Measurements from ENCODE around the gene RPL29. TPM values are rescaled to one million over a fixed set of nuclear protein-coding genes. Genes with fewer than 3 reads are reported as not detected.

Gene RPL29
- total and polyA plus RNA-seq, 2 of the 8 experiments (the other 6 are each of a cell fraction or from before 2014, with no cell fraction given), result 1,467 to 2,660 TPM

DNA sequence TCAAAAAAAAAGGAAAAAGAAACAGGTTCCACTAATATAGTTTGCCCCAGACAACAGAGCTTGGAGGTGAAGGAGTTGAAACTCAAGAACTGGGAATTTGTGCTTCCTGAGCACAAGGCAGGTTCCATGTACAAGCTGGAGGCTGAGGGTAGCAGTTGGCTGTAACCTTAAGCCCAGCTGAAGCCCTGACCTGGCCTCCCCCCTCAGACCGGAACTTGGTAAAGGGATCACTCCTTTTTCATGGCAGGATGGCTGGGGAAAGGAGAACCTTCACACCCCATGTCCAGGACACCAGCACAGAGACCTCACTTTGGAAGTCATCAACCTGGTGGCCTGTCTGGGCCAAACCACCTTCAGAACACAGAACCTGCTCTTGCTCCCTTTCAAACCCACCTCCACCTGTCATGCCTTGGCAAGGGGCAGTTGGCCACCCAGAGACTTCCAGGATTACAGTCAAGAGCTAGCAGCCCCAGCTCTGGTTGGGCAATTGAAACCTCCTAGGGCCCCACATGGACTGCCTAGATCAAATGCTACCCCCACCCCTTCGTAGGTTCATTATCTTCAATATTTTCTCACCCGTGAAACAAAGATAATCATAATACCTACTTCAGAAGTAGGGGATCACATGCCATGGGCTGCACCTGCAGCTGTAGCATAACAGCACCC lies 3.5 kb downstream of the RPL29 start:
- H2BK12ac ChIP-seq (ENCODE audit: low read depth, low read length), result no peak overlapping the region
- TF ChIP-seq POLR2A (IDR thresholded peaks at IDR 0.05; ENCODE audit: control extremely low read depth in 1 of 2, low read depth in 2 of 2, low read length in 2 of 2), result peak in 1 of 2 experiments; percentile 83; a peak in 1 of 3 replicates
- no peak for TF ChIP-seq TCF12 (IDR thresholded peaks at IDR 0.05; ENCODE audit: low read depth, low read length)
- TF ChIP-seq FOSL1 (IDR thresholded peaks at IDR 0.05; ENCODE audit: insufficient read depth, low read depth, low read length), result no peak
- TF ChIP-seq TAF7 (optimal IDR thresholded peaks at IDR 0.05; ENCODE audit: borderline replicate concordance, low read depth, low read length), result peak; percentile 52
- no peak for TF ChIP-seq EGR1 (IDR thresholded peaks at IDR 0.05; ENCODE audit: borderline replicate concordance, low read depth, low read length)
- TF ChIP-seq SIN3A (conservative IDR thresholded peaks at IDR 0.05 in 1 of 2, IDR thresholded peaks at IDR 0.05 in 1 of 2; ENCODE audit: low read depth in 1 of 2, low read length in 2 of 2), result no peak
- TF ChIP-seq RNF2 (IDR thresholded peaks at IDR 0.05; ENCODE audit: borderline replicate concordance, low read depth, low read length, missing control alignments, poor library complexity, severe bottlenecking), result no peak
- no peak for TF ChIP-seq SP4 (IDR thresholded peaks at IDR 0.05; ENCODE audit: low read length)
- no peak for TF ChIP-seq HDAC2 (IDR thresholded peaks at IDR 0.05; ENCODE audit: borderline replicate concordance in 1 of 2, low read depth in 2 of 2, low read length in 2 of 2)
- TF ChIP-seq POLR2AphosphoS5 (IDR thresholded peaks at IDR 0.05; ENCODE audit: low read depth, low read length), result peak; percentile 74
- no peak for TF ChIP-seq TBP (IDR thresholded peaks at IDR 0.05; ENCODE audit: low read depth, low read length)
- H4K5ac ChIP-seq (ENCODE audit: insufficient read length, low read depth, low read length), result no peak overlapping the region
- peaks cover 3 to 8% of the 10 kb centered on the region in 2 experiments for H4K20me1 ChIP-seq (replicated peaks in 1 of 2; ENCODE audit: control insufficient read depth in 1 of 2, insufficient read depth in 2 of 2, low read length in 2 of 2)
- H3K23ac ChIP-seq (ENCODE audit: insufficient read length), result no peak overlapping the region
- peaks cover 4 to 17% (median 7%) of the 10 kb centered on the region in 4 experiments; a peak in 5 of 7 replicates for H3K4me1 ChIP-seq (replicated peaks in 1 of 4; ENCODE audit: control insufficient read depth in 3 of 4, insufficient read depth in 4 of 4, low read length in 3 of 4)
- H3K4ac ChIP-seq (replicated peaks; ENCODE audit: insufficient read length, low read depth, low read length), result no peak overlapping the region
- 0 out of 2 replicates have a peak overlapping the region, but pooled peaks have one; percentile 13 for H2AK5ac ChIP-seq (ENCODE audit: low read depth, low read length)
- H4K91ac ChIP-seq (replicated peaks; ENCODE audit: insufficient read length, low read length), result no peak overlapping the region
- no peak overlapping the region for H2AFZ ChIP-seq (ENCODE audit: low read length)
- no peak overlapping the region for H2BK20ac ChIP-seq (ENCODE audit: low read length)
- H3K79me1 ChIP-seq (ENCODE audit: low read depth, low read length), result peaks cover 4% of the 10 kb centered on the region
- ChIA-PET CTCF (ENCODE audit: partially characterized antibody) (interaction anchor here (0.6 to 6.2 kb wide), 14 partner anchors 10 to 302 kb away, joined by 3 to 46 read pairs (median 4); partner anchors contain the start of genes ABHD14A, ABHD14B, ACY1 and PARP3), POLR2A (ENCODE audit: partially characterized antibody) (interaction anchor here (0.5 to 25.9 kb wide), 34 partner anchors 9 to 458 kb away, joined by 3 to 923 read pairs (median 4); partner anchors contain the start of genes ABHD14A, ABHD14B, ACY1 and DUSP7)
- H3K36me3 ChIP-seq (ENCODE audit: control insufficient read depth in 2 of 4, insufficient read depth in 4 of 4, low read length in 3 of 4), result peaks cover 17 to 39% (median 28%) of the 10 kb centered on the region in 4 experiments
- H4K8ac ChIP-seq (ENCODE audit: extremely low read depth, insufficient read depth, low read length), result peak overlapping the region; percentile 3; the same call in 1 of the 2 replicates
- peaks cover 0 to 17% of the 10 kb centered on the region in 2 experiments; a peak in 3 of 4 replicates for H3K79me2 ChIP-seq (ENCODE audit: control insufficient read depth in 1 of 2, insufficient read depth in 2 of 2, low read length in 2 of 2)
- WGBS, 2 experiments (ENCODE audit: extremely low coverage in 1 of 2, insufficient coverage in 1 of 2, insufficient read length in 1 of 2, insufficient replicate concordance in 2 of 2, low coverage in 1 of 2, low lambda C conversion rate in 2 of 2, missing lambda C conversion rate in 1 of 2), result 84% methylated on average over 3 of the region's 3 CpGs; no CpG with 5 or more reads in 1 of the 2 experiments
- DNase-seq (ENCODE audit: low read depth in 1 of 2, low spot score in 2 of 2) (peak in 1 of 2 experiments; percentile 46), FAIRE-seq (no peak)
- H3K18ac ChIP-seq (ENCODE audit: extremely low read depth, low read length), result no peak overlapping the region
- H3K4me3 ChIP-seq (ENCODE audit: extremely low read depth in 1 of 4, insufficient read depth in 2 of 4, low read depth in 3 of 4, low read length in 4 of 4), result no peak overlapping the region
- no peak overlapping the region for H3K4me2 ChIP-seq (ENCODE audit: insufficient read depth in 1 of 2, low read depth in 2 of 2, low read length in 2 of 2)
- peaks cover 5% of the 10 kb centered on the region; the same call in 1 of the 2 replicates for H3K23me2 ChIP-seq (ENCODE audit: low read depth, low read length)
- H3K14ac ChIP-seq (ENCODE audit: insufficient read length), result no peak overlapping the region
- no peak overlapping the region for H3K9ac ChIP-seq (replicated peaks in 1 of 4; ENCODE audit: extremely low read depth in 1 of 4, low read depth in 3 of 4, low read length in 3 of 4)
- H2BK15ac ChIP-seq (ENCODE audit: low read length), result no peak overlapping the region
- H3K27me3 ChIP-seq (replicated peaks in 1 of 4; ENCODE audit: control insufficient read depth in 3 of 4, extremely low read depth in 1 of 4, insufficient read depth in 3 of 4, low read length in 3 of 4), result no peaks in the 10 kb centered on the region
- no peaks in the 10 kb centered on the region for H3K9me3 ChIP-seq (ENCODE audit: insufficient read depth in 2 of 2, low read depth in 1 of 2, low read length in 1 of 2)
- 0 out of 2 replicates have a peak overlapping the region, but pooled peaks have one; percentile 19 for H3K27ac ChIP-seq (ENCODE audit: low read depth, low read length)
- no peak overlapping the region for H3K56ac ChIP-seq (replicated peaks; ENCODE audit: insufficient read length, low read depth, low read length)
- peak overlapping the region; percentile 63; the same call in 1 of the 2 replicates for H2BK5ac ChIP-seq (ENCODE audit: low read depth, low read length)
- H2BK120ac ChIP-seq (replicated peaks; ENCODE audit: low read depth, low read length), result no peak overlapping the region
